ENCODE measurements around the gene MGARP. TPM values are rescaled to one million over a fixed set of nuclear protein-coding genes. Genes with fewer than 3 reads are reported as not detected.

The MGARP gene
- total RNA-seq, 1 donor from 2014 or later, result 1.7 TPM

DNA sequence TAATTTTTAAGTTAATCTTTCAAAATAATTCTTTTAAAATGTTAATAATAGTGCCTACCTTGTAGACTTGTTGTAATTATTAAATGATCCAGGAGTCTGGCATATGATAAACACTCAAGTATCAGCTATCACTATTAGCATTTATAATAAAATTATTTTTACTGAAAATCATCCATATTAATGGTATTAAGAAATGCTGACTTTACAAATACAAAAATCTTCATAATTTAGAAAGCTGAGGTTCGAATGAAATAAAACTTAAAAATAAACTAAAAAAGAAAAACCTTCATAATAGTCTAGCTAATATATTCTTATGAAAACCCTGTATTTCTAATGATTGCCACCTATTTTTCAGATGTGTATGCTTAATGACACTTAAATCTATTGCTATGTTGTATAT, 5.2 kb downstream of the MGARP start:
- Mint-ChIP-seq H3K4me3 (no peak overlapping the region), H3K27ac (no peak overlapping the region), H3K27me3 (peaks cover 29% of the 10 kb centered on the region), H3K9me3 (no peaks in the 10 kb centered on the region), H3K36me3 (no peaks in the 10 kb centered on the region), H3K4me1 (ENCODE audit: unreplicated experiment) (peaks cover 10% of the 10 kb centered on the region)
- TF ChIP-seq, protein P1, sequence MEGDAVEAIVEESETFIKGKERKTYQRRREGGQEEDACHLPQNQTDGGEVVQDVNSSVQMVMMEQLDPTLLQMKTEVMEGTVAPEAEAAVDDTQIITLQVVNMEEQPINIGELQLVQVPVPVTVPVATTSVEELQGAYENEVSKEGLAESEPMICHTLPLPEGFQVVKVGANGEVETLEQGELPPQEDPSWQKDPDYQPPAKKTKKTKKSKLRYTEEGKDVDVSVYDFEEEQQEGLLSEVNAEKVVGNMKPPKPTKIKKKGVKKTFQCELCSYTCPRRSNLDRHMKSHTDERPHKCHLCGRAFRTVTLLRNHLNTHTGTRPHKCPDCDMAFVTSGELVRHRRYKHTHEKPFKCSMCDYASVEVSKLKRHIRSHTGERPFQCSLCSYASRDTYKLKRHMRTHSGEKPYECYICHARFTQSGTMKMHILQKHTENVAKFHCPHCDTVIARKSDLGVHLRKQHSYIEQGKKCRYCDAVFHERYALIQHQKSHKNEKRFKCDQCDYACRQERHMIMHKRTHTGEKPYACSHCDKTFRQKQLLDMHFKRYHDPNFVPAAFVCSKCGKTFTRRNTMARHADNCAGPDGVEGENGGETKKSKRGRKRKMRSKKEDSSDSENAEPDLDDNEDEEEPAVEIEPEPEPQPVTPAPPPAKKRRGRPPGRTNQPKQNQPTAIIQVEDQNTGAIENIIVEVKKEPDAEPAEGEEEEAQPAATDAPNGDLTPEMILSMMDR (conservative IDR thresholded peaks at IDR 0.05), result no peak
- DNase-seq (ENCODE audit: extremely low spot score, unreplicated experiment), result no peak

DNA sequence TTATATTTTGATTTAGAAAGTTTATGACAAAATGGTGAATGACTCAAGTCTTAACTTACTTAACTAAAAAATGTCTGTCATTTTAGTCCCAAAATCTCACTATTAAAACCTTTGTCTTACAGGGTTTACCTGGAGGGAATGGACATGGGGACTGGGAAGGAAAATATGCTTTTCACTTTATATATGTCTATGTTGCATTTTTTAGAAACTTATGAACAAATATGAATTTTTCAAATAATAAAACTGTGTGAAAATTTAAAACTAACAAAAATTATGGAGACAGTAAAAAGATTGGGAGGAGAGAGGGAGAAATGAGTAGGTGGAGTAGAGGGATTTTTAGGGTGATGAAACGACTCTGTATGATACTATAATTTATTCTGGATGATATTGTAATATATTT, 6.2 kb downstream of the MGARP start:
- H3K27ac Mint-ChIP-seq, result no peak overlapping the region
- TF ChIP-seq, protein P1 (conservative IDR thresholded peaks at IDR 0.05), result no peak
- no peak overlapping the region for H3K4me3 Mint-ChIP-seq

DNA sequence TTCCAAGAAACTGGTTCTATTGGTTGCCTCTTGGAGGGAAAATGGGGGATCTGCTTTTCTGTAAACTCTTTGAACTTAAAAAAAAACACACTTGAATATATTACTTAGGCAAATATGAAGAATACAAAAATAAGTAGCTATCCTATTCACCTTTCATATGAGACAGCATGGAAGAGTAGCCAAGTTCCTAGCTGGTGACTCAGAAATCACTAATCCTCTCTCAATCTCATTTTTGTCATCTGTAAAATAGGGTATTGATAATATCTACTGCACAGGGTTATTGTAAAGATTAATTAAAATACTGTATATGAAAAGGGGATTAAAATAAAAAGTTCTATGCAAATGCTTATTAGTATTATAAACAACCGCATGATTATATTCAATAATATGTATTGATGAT, 12.7 kb downstream of the MGARP start:
- Mint-ChIP-seq H3K27me3 (no peaks in the 10 kb centered on the region), H3K4me3 (peak overlapping the region; percentile 81), H3K27ac (no peak overlapping the region), H3K36me3 (no peaks in the 10 kb centered on the region), H3K4me1 (ENCODE audit: unreplicated experiment) (peaks cover 13% of the 10 kb centered on the region), H3K9me3 (no peaks in the 10 kb centered on the region)
- TF ChIP-seq, protein P1 (conservative IDR thresholded peaks at IDR 0.05), result no peak
- no peak for DNase-seq (ENCODE audit: extremely low spot score, unreplicated experiment)

More for the DNA sequence above, 6.2 kb downstream of the MGARP start:
- peaks cover 2% of the 10 kb centered on the region for H3K4me1 Mint-ChIP-seq (ENCODE audit: unreplicated experiment)
- peaks cover 20% of the 10 kb centered on the region for H3K27me3 Mint-ChIP-seq
- H3K36me3 Mint-ChIP-seq, result no peaks in the 10 kb centered on the region
- H3K9me3 Mint-ChIP-seq, result no peaks in the 10 kb centered on the region
- DNase-seq (ENCODE audit: extremely low spot score, unreplicated experiment), result no peak

DNA sequence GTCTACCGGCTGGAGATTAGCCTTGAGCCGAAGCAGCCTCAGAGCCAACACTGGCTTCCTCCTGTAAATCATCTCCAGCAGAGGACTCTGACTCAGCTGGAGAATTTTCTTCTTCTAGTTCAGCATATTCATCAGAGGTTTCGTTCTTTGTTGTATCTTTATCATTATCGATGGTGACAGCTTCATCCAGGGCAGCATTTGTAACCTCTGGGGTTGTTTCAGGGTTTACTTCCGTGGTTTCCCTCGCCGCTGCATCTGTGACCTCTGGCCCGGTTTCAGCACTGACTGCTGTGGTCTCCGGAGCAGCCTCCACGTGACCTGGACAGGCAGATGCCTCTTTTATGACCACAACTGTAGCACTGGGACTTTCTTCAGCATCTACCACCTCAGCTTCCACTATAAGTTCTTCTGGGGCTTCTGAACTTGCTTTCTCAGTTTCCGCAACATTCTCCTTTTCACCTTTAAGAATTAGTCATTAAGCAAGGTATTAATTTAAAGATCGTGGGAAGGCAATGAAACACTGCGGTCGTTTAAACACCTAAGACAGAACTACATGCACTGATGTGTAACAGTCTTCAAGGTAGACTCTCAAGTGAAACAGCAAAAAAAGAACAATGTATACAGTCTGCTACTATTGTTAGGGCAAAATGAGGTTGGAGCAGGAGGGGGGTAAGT, 13.3 kb downstream of the MGARP start:
- H3K4me1 Mint-ChIP-seq (ENCODE audit: unreplicated experiment), result peaks cover 13% of the 10 kb centered on the region
- DNase-seq (ENCODE audit: extremely low spot score, unreplicated experiment), result no peak
- no peaks in the 10 kb centered on the region for H3K9me3 Mint-ChIP-seq
- no peaks in the 10 kb centered on the region for H3K27me3 Mint-ChIP-seq
- H3K4me3 Mint-ChIP-seq, result peak overlapping the region; percentile 81
- no peaks in the 10 kb centered on the region for H3K36me3 Mint-ChIP-seq
- TF ChIP-seq, protein P1 (conservative IDR thresholded peaks at IDR 0.05), result no peak
- H3K27ac Mint-ChIP-seq, result peak overlapping the region; percentile 75

DNA sequence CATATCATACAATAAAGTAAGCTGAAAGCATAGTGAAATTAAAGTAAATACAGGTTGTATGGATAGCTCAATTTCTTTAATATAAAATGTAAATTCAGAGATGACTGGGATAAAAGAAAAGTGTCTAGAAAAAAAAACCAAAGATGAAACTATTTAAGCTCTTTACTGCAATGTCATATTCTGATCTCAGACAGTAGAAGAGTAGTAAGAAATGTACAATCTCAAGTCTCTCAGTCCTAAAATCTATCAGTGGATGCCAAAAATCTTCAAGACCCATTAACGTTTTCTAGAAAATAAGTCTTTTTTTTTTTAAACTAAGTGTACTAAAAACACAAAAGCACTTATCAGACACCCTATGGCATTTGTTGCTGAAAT, 13.8 kb downstream of the MGARP start:
- no peak for DNase-seq (ENCODE audit: extremely low spot score, unreplicated experiment)
- no peaks in the 10 kb centered on the region for H3K36me3 Mint-ChIP-seq
- H3K4me3 Mint-ChIP-seq, result peak overlapping the region; percentile 81
- H3K9me3 Mint-ChIP-seq, result no peaks in the 10 kb centered on the region
- H3K4me1 Mint-ChIP-seq (ENCODE audit: unreplicated experiment), result peaks cover 13% of the 10 kb centered on the region
- H3K27ac Mint-ChIP-seq, result peak overlapping the region; percentile 75
- TF ChIP-seq, protein P1 (conservative IDR thresholded peaks at IDR 0.05), result no peak
- H3K27me3 Mint-ChIP-seq, result no peaks in the 10 kb centered on the region

Data from type B pancreatic cell (in vitro differentiated cells).